Peyer's patch (tissue), 4 donors: ENCODE data around the gene MED13L.

Source experiments
- POLR2A ChIP-seq, 2 donors: fragments of 450-650 bp; IDR thresholded peaks; one replicate each; pipeline ENCODE4 v1.5.1; 2017; ENCODE audit warnings: antibody characterized with exemption in 2 of 2, mild to moderate bottlenecking in 2 of 2, moderate library complexity in 2 of 2
- TF ChIP-seq, protein P1 (sequence below), 6 experiments: fragments of 450-650 bp in 4 of 6; fragments of 200-600 bp in 2 of 6; sonication (generic) in 1 of 6; IDR thresholded peaks; one replicate each; pipeline ENCODE4 v1.5.1; 2017 to 2019; ENCODE audit warnings: antibody characterized with exemption in 6 of 6, mild to moderate bottlenecking in 3 of 6, moderate library complexity in 1 of 6

DNA sequence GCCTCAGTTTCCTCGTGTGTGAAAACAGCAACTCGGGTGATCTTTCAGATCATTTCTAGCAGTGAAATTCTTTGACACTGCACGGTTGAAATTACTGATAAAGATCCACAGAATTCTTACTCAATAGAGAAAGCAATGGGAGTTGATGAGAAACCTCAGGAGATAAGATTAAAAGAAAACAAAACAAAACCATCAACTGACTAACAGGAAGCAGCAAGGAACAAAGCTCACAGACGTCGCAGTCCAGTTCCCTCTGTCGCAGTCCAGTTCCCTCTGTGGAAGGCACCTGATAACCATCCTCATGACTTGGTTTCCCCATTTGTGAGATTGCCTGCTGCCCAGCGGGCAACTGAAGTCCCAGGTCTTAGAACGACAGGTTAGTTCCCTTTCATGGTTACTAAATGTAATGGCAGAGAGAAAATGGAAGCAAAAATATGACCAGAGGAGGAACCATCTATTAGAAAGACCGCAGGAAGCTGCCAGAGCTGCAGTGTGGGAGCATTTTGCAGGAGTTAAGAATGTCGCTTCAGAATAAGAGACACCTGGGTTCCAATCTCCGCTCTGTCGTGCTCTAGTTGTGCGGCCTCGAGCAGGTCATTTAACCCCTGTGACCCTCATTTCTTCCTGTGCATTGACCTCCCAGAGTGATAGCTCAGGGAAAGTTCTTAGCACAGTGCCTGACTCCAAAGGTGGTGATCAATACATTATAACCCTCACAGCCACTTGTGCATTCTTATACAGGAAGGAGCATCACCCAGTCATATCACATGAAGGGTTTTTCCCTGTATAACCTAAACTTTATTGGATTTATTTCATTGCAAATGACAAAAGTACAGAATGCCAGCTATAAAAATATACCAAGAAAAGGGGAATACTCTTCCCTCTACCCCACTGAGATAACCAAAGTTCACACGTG, 5.1 kb upstream of the MED13L start:
- TF ChIP-seq POLR2A (IDR thresholded peaks at IDR 0.05), result no peak
- TF ChIP-seq, protein P1, sequence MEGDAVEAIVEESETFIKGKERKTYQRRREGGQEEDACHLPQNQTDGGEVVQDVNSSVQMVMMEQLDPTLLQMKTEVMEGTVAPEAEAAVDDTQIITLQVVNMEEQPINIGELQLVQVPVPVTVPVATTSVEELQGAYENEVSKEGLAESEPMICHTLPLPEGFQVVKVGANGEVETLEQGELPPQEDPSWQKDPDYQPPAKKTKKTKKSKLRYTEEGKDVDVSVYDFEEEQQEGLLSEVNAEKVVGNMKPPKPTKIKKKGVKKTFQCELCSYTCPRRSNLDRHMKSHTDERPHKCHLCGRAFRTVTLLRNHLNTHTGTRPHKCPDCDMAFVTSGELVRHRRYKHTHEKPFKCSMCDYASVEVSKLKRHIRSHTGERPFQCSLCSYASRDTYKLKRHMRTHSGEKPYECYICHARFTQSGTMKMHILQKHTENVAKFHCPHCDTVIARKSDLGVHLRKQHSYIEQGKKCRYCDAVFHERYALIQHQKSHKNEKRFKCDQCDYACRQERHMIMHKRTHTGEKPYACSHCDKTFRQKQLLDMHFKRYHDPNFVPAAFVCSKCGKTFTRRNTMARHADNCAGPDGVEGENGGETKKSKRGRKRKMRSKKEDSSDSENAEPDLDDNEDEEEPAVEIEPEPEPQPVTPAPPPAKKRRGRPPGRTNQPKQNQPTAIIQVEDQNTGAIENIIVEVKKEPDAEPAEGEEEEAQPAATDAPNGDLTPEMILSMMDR (IDR thresholded peaks at IDR 0.05), result no peak
